ENCODE data around the gene EPB41L5.
"Not testable (repeated sequence)": the region's sequence is repeated elsewhere in the genome, so short reads cannot be mapped to it uniquely, and the experiment has no call there.

Gene EPB41L5

DNA sequence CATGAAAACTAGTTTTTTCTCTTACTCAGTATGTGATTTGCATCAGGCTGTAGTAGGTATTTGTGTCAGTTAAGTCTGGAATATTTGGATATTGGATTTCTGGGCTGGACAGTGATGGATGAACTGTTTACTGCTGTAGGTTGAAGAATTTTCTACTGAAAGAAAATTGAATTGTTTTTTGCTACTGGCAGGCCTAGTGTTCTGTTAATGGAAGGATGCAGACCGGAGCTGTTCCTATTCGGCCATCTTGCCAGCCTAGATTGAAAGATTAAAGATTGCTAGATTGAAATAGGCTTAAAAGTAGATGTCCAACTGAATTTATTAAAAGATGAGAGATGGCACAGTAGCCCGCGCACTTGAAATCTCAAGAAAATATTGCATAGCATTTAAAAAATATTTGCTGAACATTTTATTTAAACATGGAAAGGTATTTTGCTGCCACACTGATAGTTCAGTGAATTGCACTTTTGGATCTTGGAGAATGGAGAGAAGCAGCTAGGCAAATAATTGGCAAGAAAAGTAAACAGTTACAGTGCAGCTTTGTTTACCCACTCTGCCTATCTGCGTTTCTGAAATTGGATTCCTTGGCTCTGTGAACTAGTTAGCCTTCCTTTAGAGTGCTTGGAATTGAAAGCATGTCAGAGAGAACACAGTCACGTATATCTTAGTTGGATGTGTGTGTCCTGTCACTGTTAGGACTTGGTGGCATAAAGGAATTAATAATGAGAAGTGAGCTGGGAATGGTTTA is 54.1 kb downstream of the EPB41L5 start:
- peaks cover 10% of the 10 kb centered on the region for H3K4me1 ChIP-seq
- H3K4me2 ChIP-seq (ENCODE audit: low read length), result no peak overlapping the region
- no peak overlapping the region for H3K9ac ChIP-seq
- H3K9me3 ChIP-seq (ENCODE audit: control insufficient read depth, low read length), result no peaks in the 10 kb centered on the region
- H2AFZ ChIP-seq, result peak overlapping the region; percentile 47
- H3K4me3 ChIP-seq (ENCODE audit: low read depth, low read length), result no peak overlapping the region
- H3K36me3 ChIP-seq (ENCODE audit: control insufficient read depth, insufficient read depth, low read length), result no peaks in the 10 kb centered on the region
- no peaks in the 10 kb centered on the region for H3K27me3 ChIP-seq (ENCODE audit: control insufficient read depth, insufficient read depth, low read length)
- peak overlapping the region; percentile 9 for H3K27ac ChIP-seq
- peaks cover 13% of the 10 kb centered on the region for H3K79me2 ChIP-seq
- no peak for TF ChIP-seq CTCF (IDR thresholded peaks at IDR 0.05)

GRCh38 chr2:120068040-120068658 is 55.3 kb downstream of the EPB41L5 start:
- not testable (repeated sequence) for H2AFZ ChIP-seq; H3K9me3 ChIP-seq (ENCODE audit: control insufficient read depth, low read length); H3K4me2 ChIP-seq (ENCODE audit: low read length); H3K4me1 ChIP-seq; H3K36me3 ChIP-seq (ENCODE audit: control insufficient read depth, insufficient read depth, low read length); H3K27me3 ChIP-seq (ENCODE audit: control insufficient read depth, insufficient read depth, low read length); H3K4me3 ChIP-seq (ENCODE audit: low read depth, low read length); H3K9ac ChIP-seq; H3K27ac ChIP-seq
- H3K79me2 ChIP-seq, result peaks cover 13% of the 10 kb centered on the region

DNA sequence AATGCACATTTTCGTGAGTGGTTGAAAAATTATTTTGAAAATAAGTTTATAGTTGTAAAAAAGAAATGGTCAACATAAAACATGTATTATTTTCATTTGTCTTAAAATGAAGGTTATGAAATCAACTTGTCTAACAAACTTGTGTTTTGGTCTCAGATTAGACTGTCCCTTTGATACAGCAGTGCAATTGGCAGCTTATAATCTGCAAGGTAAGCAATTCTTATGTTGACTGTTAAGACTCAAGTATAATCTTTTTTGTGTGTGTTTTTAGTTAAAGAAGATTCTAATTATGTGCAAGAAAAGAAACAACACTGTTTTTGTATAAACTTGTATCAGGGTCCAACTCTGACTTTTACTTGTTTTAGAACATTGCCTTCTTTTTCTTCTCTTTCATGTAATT is 62.7 kb downstream of the EPB41L5 start:
- TF ChIP-seq CTCF (IDR thresholded peaks at IDR 0.05), result no peak

DNA sequence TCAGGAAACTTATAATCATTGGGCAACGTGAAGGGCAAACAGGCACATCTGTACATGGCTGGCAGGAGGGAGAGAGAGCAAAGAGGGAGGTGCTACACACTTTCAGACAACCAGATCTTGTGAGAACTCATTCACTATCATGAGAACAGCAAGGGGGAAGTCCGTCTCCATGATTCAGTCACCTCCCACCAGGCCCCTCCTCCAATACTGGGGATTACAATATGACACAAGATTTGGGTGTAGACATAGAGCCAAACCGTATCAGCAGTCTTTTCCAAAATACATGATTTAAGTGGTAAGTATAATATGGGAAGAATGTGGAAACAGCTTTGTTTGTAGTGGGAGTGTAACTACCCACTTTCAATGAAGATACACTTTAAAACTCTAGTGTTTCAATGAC is 65.0 kb downstream of the EPB41L5 start:
- Histone ChIP-seq H3K9me3 (ENCODE audit: control insufficient read depth, low read length) (no peaks in the 10 kb centered on the region), H3K27me3 (ENCODE audit: control insufficient read depth, insufficient read depth, low read length) (no peaks in the 10 kb centered on the region), H3K79me2 (no peaks in the 10 kb centered on the region), H3K36me3 (ENCODE audit: control insufficient read depth, insufficient read depth, low read length) (no peaks in the 10 kb centered on the region), H3K4me1 (no peaks in the 10 kb centered on the region), H3K4me2 (ENCODE audit: low read length) (no peak overlapping the region), H3K9ac (no peak overlapping the region), H2AFZ (no peak overlapping the region), H3K27ac (no peak overlapping the region), H3K4me3 (ENCODE audit: low read depth, low read length) (no peak overlapping the region)
- TF ChIP-seq CTCF (IDR thresholded peaks at IDR 0.05), result no peak

More for the DNA sequence above, 62.7 kb downstream of the EPB41L5 start:
- Histone ChIP-seq H3K27ac (no peak overlapping the region), H3K9me3 (ENCODE audit: control insufficient read depth, low read length) (no peaks in the 10 kb centered on the region), H3K4me3 (ENCODE audit: low read depth, low read length) (no peak overlapping the region), H3K27me3 (ENCODE audit: control insufficient read depth, insufficient read depth, low read length) (no peaks in the 10 kb centered on the region), H3K4me1 (no peaks in the 10 kb centered on the region), H3K79me2 (no peaks in the 10 kb centered on the region), H3K9ac (no peak overlapping the region), H2AFZ (no peak overlapping the region), H3K36me3 (ENCODE audit: control insufficient read depth, insufficient read depth, low read length) (no peaks in the 10 kb centered on the region), H3K4me2 (ENCODE audit: low read length) (no peak overlapping the region)

GRCh38 chr2:120079647-120080046 is 66.8 kb downstream of the EPB41L5 start:
- no peak for TF ChIP-seq CTCF (IDR thresholded peaks at IDR 0.05)
- Histone ChIP-seq H3K9ac (no peak overlapping the region), H3K4me1 (no peaks in the 10 kb centered on the region), H3K36me3 (ENCODE audit: control insufficient read depth, insufficient read depth, low read length) (no peaks in the 10 kb centered on the region), H3K27me3 (ENCODE audit: control insufficient read depth, insufficient read depth, low read length) (no peaks in the 10 kb centered on the region), H3K27ac (no peak overlapping the region), H3K79me2 (no peaks in the 10 kb centered on the region), H3K4me2 (ENCODE audit: low read length) (no peak overlapping the region), H2AFZ (no peak overlapping the region), H3K4me3 (ENCODE audit: low read depth, low read length) (no peak overlapping the region), H3K9me3 (ENCODE audit: control insufficient read depth, low read length) (no peaks in the 10 kb centered on the region)
